ENCODE results near the gene TIAL1.
A peak's percentile ranks its signal among the peaks of the same experiment; 100 is the strongest.

GRCh38 chr10:119596537-119597404 is at the start of gene TIAL1:
- TF ChIP-seq CTCF (IDR thresholded peaks at IDR 0.05): no peak
- TF ChIP-seq POLR2A (IDR thresholded peaks at IDR 0.05): peak; percentile 59

Data from breast epithelium (tissue), 3 donors.